A673 (cell line): ENCODE data around the gene MTHFD2L.

Experiments
- EZH2 ChIP-seq: fragments of 200-600 bp; sonication (generic); IDR thresholded peaks from 2 replicates; pipeline ENCODE4 v1.6.1; 2017; ENCODE audit warnings: borderline replicate concordance, low read depth, mild to moderate bottlenecking, mixed read lengths, antibody characterized with exemption, low read length; ENCODE audit not compliant: poor library complexity, severe bottlenecking
- TF ChIP-seq, protein P1 (sequence below): fragments of 300-800, 200-600 bp; sonication (generic); conservative IDR thresholded peaks from 2 replicates; pipeline ENCODE4 v1.5.1; 2017; ENCODE audit warnings: low read depth, mild to moderate bottlenecking, antibody characterized with exemption, low read length, moderate library complexity, mixed read lengths

- TF ChIP-seq, protein P1, sequence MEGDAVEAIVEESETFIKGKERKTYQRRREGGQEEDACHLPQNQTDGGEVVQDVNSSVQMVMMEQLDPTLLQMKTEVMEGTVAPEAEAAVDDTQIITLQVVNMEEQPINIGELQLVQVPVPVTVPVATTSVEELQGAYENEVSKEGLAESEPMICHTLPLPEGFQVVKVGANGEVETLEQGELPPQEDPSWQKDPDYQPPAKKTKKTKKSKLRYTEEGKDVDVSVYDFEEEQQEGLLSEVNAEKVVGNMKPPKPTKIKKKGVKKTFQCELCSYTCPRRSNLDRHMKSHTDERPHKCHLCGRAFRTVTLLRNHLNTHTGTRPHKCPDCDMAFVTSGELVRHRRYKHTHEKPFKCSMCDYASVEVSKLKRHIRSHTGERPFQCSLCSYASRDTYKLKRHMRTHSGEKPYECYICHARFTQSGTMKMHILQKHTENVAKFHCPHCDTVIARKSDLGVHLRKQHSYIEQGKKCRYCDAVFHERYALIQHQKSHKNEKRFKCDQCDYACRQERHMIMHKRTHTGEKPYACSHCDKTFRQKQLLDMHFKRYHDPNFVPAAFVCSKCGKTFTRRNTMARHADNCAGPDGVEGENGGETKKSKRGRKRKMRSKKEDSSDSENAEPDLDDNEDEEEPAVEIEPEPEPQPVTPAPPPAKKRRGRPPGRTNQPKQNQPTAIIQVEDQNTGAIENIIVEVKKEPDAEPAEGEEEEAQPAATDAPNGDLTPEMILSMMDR = no peak
- TF ChIP-seq EZH2 = no peak
These were observed 169.8 kb downstream of the MTHFD2L start for GRCh38 chr4:74327762-74328161.
